HS-5 (cell line): ENCODE data around the gene FGGY.
"Not testable (repeated sequence)": the region's sequence is repeated elsewhere in the genome, so short reads cannot be mapped to it uniquely, and the experiment has no call there.

Source experiments
- DNase-seq: peaks from one replicate; pipeline ENCODE4 v3.0.0-alpha.2; 2012; ENCODE audit warnings: low read depth

Gene FGGY

GRCh38 chr1:59552007-59552406, 255.1 kb downstream of the FGGY start:
- DNase-seq, result no peak

- no peak for DNase-seq
These were observed 256.5 kb downstream of the FGGY start for GRCh38 chr1:59553371-59553770.

- DNase-seq, result no peak
These were observed 257.2 kb downstream of the FGGY start for GRCh38 chr1:59554011-59554663.

GRCh38 chr1:59554752-59555151, 257.9 kb downstream of the FGGY start:
- no peak for DNase-seq

- DNase-seq, result no peak
These were observed 259.5 kb downstream of the FGGY start for GRCh38 chr1:59556398-59556797.

GRCh38 chr1:59556802-59557548, 260.1 kb downstream of the FGGY start:
- no peak for DNase-seq

GRCh38 chr1:59557549-59557885, 260.6 kb downstream of the FGGY start:
- no peak for DNase-seq

GRCh38 chr1:59558580-59558979, 261.7 kb downstream of the FGGY start:
- not testable (repeated sequence) for DNase-seq

GRCh38 chr1:59560807-59561450, 264.0 kb downstream of the FGGY start:
- no peak for DNase-seq

- DNase-seq, result no peak
These were observed 264.9 kb downstream of the FGGY start for GRCh38 chr1:59561796-59562195.

- DNase-seq, result no peak
These were observed 267.4 kb downstream of the FGGY start for GRCh38 chr1:59564192-59564891.

GRCh38 chr1:59565611-59566410, 268.9 kb downstream of the FGGY start:
- DNase-seq, result no peak

- DNase-seq, result no peak
These were observed 271.5 kb downstream of the FGGY start for GRCh38 chr1:59568158-59568935.

- no peak for DNase-seq
These were observed 272.3 kb downstream of the FGGY start for GRCh38 chr1:59569198-59569597.

- no peak for DNase-seq
These were observed 273.6 kb downstream of the FGGY start for GRCh38 chr1:59570524-59570923.

- peak; percentile 49 for DNase-seq
These were observed 277.2 kb downstream of the FGGY start for GRCh38 chr1:59574085-59574484.

GRCh38 chr1:59577774-59578173, 280.9 kb downstream of the FGGY start:
- no peak for DNase-seq

GRCh38 chr1:59579222-59579621, 282.3 kb downstream of the FGGY start:
- no peak for DNase-seq

- no peak for DNase-seq
These were observed 283.4 kb downstream of the FGGY start for GRCh38 chr1:59580257-59580656.

- not testable (repeated sequence) for DNase-seq
These were observed 295.5 kb downstream of the FGGY start for GRCh38 chr1:59592410-59592809.

- DNase-seq, result no peak
These were observed 296.0 kb downstream of the FGGY start for GRCh38 chr1:59592924-59593323.
